Vagina (tissue), 2 donors: ENCODE results near the gene HS3ST3B1.

Experiments used
- POLR2A ChIP-seq, 2 donors: fragments of 450-650 bp; IDR thresholded peaks; one replicate each; pipeline ENCODE4 v1.6.1; 2017; ENCODE audit warnings: antibody characterized with exemption in 2 of 2, mild to moderate bottlenecking in 2 of 2, moderate library complexity in 2 of 2
- POLR2AphosphoS5 ChIP-seq, 2 donors: sonication (generic); formaldehyde crosslinking; IDR thresholded peaks; one replicate each; pipeline ENCODE4 v1.9.0; 2017; ENCODE audit warnings: antibody characterized with exemption in 2 of 2, mild to moderate bottlenecking in 2 of 2, low read depth in 1 of 2; ENCODE audit not compliant: insufficient read depth in 1 of 2
- TF ChIP-seq, protein P1 (sequence below), 3 experiments: fragments of 450-650 bp in 2 of 3; fragments of 200-600 bp in 1 of 3; sonication (generic) in 1 of 3; IDR thresholded peaks; one replicate each; pipeline ENCODE4 v1.5.1; 2017 to 2019; ENCODE audit warnings: antibody characterized with exemption in 3 of 3, mild to moderate bottlenecking in 2 of 3, moderate library complexity in 2 of 3

DNA sequence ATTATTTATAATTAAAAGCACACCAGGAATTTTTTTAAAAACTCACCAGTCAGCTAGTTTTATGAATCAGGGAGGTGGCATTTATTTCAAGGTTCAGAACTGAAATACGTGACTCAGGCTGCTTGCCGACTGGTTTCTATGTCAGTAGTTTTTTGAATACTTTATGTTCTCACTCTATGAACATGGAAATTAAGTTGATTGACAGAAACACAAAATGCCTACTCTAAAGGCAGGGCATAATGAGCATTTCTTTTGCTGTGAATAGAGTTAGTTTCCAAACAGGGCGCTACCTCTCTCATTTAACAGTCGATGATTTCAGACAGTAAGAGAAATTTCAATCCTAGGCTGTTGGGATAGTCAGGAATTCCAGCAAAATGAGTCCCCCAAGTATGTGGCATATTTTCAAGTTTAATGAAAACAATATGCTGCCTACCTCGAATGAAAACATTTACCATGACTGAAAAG, 6.7 kb downstream of the HS3ST3B1 start:
- TF ChIP-seq, protein P1, sequence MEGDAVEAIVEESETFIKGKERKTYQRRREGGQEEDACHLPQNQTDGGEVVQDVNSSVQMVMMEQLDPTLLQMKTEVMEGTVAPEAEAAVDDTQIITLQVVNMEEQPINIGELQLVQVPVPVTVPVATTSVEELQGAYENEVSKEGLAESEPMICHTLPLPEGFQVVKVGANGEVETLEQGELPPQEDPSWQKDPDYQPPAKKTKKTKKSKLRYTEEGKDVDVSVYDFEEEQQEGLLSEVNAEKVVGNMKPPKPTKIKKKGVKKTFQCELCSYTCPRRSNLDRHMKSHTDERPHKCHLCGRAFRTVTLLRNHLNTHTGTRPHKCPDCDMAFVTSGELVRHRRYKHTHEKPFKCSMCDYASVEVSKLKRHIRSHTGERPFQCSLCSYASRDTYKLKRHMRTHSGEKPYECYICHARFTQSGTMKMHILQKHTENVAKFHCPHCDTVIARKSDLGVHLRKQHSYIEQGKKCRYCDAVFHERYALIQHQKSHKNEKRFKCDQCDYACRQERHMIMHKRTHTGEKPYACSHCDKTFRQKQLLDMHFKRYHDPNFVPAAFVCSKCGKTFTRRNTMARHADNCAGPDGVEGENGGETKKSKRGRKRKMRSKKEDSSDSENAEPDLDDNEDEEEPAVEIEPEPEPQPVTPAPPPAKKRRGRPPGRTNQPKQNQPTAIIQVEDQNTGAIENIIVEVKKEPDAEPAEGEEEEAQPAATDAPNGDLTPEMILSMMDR (IDR thresholded peaks at IDR 0.05) = no peak
- TF ChIP-seq POLR2A (IDR thresholded peaks at IDR 0.05) (no peak), POLR2AphosphoS5 (IDR thresholded peaks at IDR 0.05; ENCODE audit: insufficient read depth in 1 of 2, low read depth in 1 of 2) (no peak)
